HepG2 (cell line): Measurements from ENCODE around the gene C22orf31. TPM values are rescaled to one million over a fixed set of nuclear protein-coding genes. Genes with fewer than 3 reads are reported as not detected.

Experiments
- ATAC-seq: fragments of 200-7000 bp; cut with Tn5 transposase; 3 replicates; pipeline ENCODE4 v1.9.1; 2020; ENCODE audit warnings: mild to moderate bottlenecking, moderate library complexity
- BruUV-seq: library from RNA; stranded (reverse); fragments of 400-500 nt; replicated peaks from 2 replicates; lab custom pipeline; 2021; lab: Mats Ljungman, UMichigan
- CTCF ChIA-PET: fragments of 300-600 bp; formaldehyde crosslinking; extraction: SDS; loops from one replicate; lab custom pipeline; 2021; ENCODE audit warnings: low total read pairs, inconsistent platforms, low intra/inter-chr PET ratio; lab: Yijun Ruan, JAX
- POLR2A ChIA-PET: fragments of 350-600 bp; sonication (Branson Sonifier 250); formaldehyde crosslinking; loops from one replicate; lab custom pipeline; 2020; ENCODE audit warnings: antibody characterized with exemption, inconsistent platforms; lab: Yijun Ruan, JAX
- DNase-seq: peaks from one replicate; pipeline ENCODE4 v3.0.0-alpha.2; 2015; ENCODE audit warnings: low spot score
- FAIRE-seq: peaks from 3 replicates; lab custom pipeline; 2011; peaks lifted over from hg19 to GRCh38; lab: Jason Lieb, UNC
- H2AFZ ChIP-seq: one replicate; pipeline ENCODE4 v1.6.1; 2011; ENCODE audit warnings: low read length, inconsistent platforms
- H3K27ac ChIP-seq: fragments of 300-600 bp; 3 replicates; pipeline ENCODE4 v1.8.0; 2011; ENCODE audit warnings: mixed run types, mild to moderate bottlenecking, mixed read lengths, low read length, inconsistent platforms; ENCODE audit not compliant: insufficient read depth; ENCODE audit errors: extremely low read length
- H3K27me3 ChIP-seq, 2 experiments: fragments of 200-600 bp in 1 of 2; 2 replicates in 1 of 2; 3 replicates in 1 of 2; pipeline versions ENCODE4 v1.6.0 to v1.8.0; 2011; ENCODE audit warnings: low read length in 2 of 2, mild to moderate bottlenecking in 2 of 2, moderate library complexity in 2 of 2, inconsistent platforms in 1 of 2; ENCODE audit not compliant: insufficient read depth in 2 of 2, control insufficient read depth in 1 of 2
- H3K36me3 ChIP-seq, 2 experiments: fragments of 200-600 bp in 1 of 2; replicated peaks in 1 of 2; 2 replicates in 1 of 2; 3 replicates in 1 of 2; pipeline versions ENCODE4 v1.5.1 to v1.8.0; 2011; ENCODE audit warnings: low read length in 2 of 2, inconsistent platforms in 1 of 2; ENCODE audit not compliant: insufficient read depth in 2 of 2, control insufficient read depth in 1 of 2
- H3K4me1 ChIP-seq: 2 replicates; pipeline ENCODE4 v1.5.1; 2012; ENCODE audit warnings: low read length, inconsistent platforms; ENCODE audit not compliant: insufficient read depth
- H3K4me2 ChIP-seq: 2 replicates; pipeline ENCODE4 v1.6.0; 2011; ENCODE audit warnings: low read depth, low read length, inconsistent platforms
- H3K4me3 ChIP-seq, 3 experiments: fragments of 200-600 bp in 1 of 3; sonication (generic), shearing (Covaris generic) in 1 of 3; replicated peaks in 1 of 3; 2 replicates each; pipeline ENCODE4 v1.5.1; 2011 to 2016; ENCODE audit warnings: low read length in 3 of 3, inconsistent platforms in 2 of 3, low read depth in 2 of 3, mild to moderate bottlenecking in 2 of 3, control low read depth in 1 of 3, mixed read lengths in 1 of 3; ENCODE audit not compliant: insufficient read depth in 1 of 3
- H3K79me2 ChIP-seq: one replicate; pipeline ENCODE4 v1.6.1; 2011; ENCODE audit warnings: low read length, inconsistent platforms; ENCODE audit not compliant: insufficient read depth
- H3K9ac ChIP-seq: 2 replicates; pipeline ENCODE4 v1.6.0; 2011; ENCODE audit warnings: mild to moderate bottlenecking, low read depth, low read length, inconsistent platforms; ENCODE audit not compliant: insufficient read depth
- H3K9me3 ChIP-seq: 2 replicates; pipeline ENCODE4 v1.5.1; 2012; ENCODE audit warnings: mild to moderate bottlenecking, low read length
- H4K20me1 ChIP-seq: 2 replicates; pipeline ENCODE4 v1.6.0; 2011; ENCODE audit warnings: inconsistent platforms, mild to moderate bottlenecking, low read length, moderate library complexity; ENCODE audit not compliant: insufficient read depth
- FOXK1 ChIP-seq: sonication (generic); formaldehyde crosslinking; IDR thresholded peaks from 2 replicates; pipeline ENCODE4 v1.4.0; 2020; ENCODE audit warnings: low read depth, missing genetic modification reagents, borderline replicate concordance
- RBM22 ChIP-seq: fragments of 200-400 bp; formaldehyde crosslinking; optimal IDR thresholded peaks from 2 replicates; pipeline ENCODE3; 2017; ENCODE audit warnings: mild to moderate bottlenecking, low read length, moderate library complexity
- WGBS: methylation state at CpG from one replicate; pipeline ENCODE4 v1.1.6; 2017; ENCODE audit warnings: low lambda C conversion rate; 5-methylcytosine and 5-hydroxymethylcytosine counted together
- in situ Hi-C: cut with HindIII; loops from 2 replicates; pipeline ENCODE4 v1.10.0; 2017; ENCODE audit warnings: low pct_unique_long_range_greater_than_20kb; ENCODE audit not compliant: extremely low pct_ligation_motif_present
- intact Hi-C: fragments of 100-400 bp; cut with micrococcal nuclease; formaldehyde crosslinking; loops from one replicate; pipeline ENCODE4 v1.10.0; 2022; ENCODE audit not compliant: unreplicated experiment
- polyA plus RNA-seq, 8 experiments: library from polyadenylated mRNA; depleted of rRNA in 3 of 8; stranded (reverse) in 7 of 8; unstranded in 1 of 8; fragments of >200 nt; fragmentation: Illumina TruSeq in 4 of 8; extraction: Trizol in 4 of 8; gene quantifications; 2 replicates each; pipeline versions ENCODE4 v1.2.1 to v1.2.3, GENCODE V29; 2011 to 2016; ENCODE audit warnings: low read depth in 4 of 8, missing spikeins in 1 of 8, mixed read lengths in 1 of 8; ENCODE audit not compliant: insufficient read depth in 1 of 8
- total RNA-seq, 5 experiments: library from RNA; depleted of rRNA; stranded (reverse); fragments of >200 nt; fragmentation: Illumina TruSeq; extraction: Trizol; gene quantifications; 2 replicates each; pipeline ENCODE4 v1.2.3, GENCODE V29; 2016; ENCODE audit warnings: low read depth in 1 of 5
- TF ChIP-seq, protein P1 (sequence below): sonication (generic); formaldehyde crosslinking; IDR thresholded peaks from 2 replicates; pipeline ENCODE4 v1.5.0; 2020; ENCODE audit warnings: mild to moderate bottlenecking, missing genetic modification reagents, borderline replicate concordance
- TF ChIP-seq, protein P2 (sequence below): sonication (generic); formaldehyde crosslinking; IDR thresholded peaks from 2 replicates; pipeline ENCODE4 v1.5.0; 2020; ENCODE audit warnings: missing genetic modification reagents, mild to moderate bottlenecking, borderline replicate concordance

The C22orf31 gene
- total and polyA plus RNA-seq, 2 of the 13 experiments (the other 11 are each of a cell fraction or from before 2014, with no cell fraction given), result not detected

DNA sequence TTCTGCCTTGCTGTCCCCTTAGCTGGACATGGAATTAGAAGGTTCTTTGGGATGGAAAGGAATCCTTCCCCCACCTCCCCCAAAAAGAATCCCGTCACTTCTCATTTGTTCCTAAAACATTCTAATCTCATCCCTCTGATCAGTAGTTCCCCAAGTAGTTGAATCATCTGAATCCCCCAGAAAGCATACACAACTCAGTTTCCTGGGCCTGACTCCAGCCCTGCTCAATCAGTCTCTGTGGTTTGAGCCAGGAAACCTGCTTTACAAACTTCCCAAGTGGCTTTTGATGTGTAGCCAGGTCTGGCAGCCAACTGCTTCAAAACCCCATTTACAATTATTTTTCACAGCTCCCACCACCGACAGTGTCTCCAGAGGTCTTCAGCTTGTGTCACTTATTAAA lies 20.2 kb downstream of the C22orf31 start:
- peaks cover 79% of the 10 kb centered on the region for H3K4me1 ChIP-seq
- no peak for ATAC-seq
- DNase-seq, result no peak
- H4K20me1 ChIP-seq, result peaks cover 9% of the 10 kb centered on the region
- WGBS, result 97% methylated on average over 2 of the region's 2 CpGs
- H3K4me3 ChIP-seq, result no peak overlapping the region
- H2AFZ ChIP-seq, result no peak overlapping the region
- H3K9me3 ChIP-seq, result no peaks in the 10 kb centered on the region
- in situ Hi-C loops (no loop called here), intact Hi-C loops (loop anchor here (5.0 kb wide), 1 partner anchor 111 kb away; no protein-coding TSS in a partner anchor)
- no peak overlapping the region for H3K9ac ChIP-seq
- H3K27me3 ChIP-seq, result no peaks in the 10 kb centered on the region
- FAIRE-seq, result no peak
- peaks cover 22 to 81% of the 10 kb centered on the region in 2 experiments for H3K36me3 ChIP-seq
- no peak overlapping the region for H3K27ac ChIP-seq
- CTCF ChIA-PET, result interaction anchor here (1.3 to 2.1 kb wide), 2 partner anchors 184 to 186 kb away, joined by 4 to 22 read pairs; no protein-coding TSS in a partner anchor
- TF ChIP-seq RBM22 (peak; percentile 63), FOXK1 (CRISPR knock-in tag) (no peak)
- TF ChIP-seq, protein P1, sequence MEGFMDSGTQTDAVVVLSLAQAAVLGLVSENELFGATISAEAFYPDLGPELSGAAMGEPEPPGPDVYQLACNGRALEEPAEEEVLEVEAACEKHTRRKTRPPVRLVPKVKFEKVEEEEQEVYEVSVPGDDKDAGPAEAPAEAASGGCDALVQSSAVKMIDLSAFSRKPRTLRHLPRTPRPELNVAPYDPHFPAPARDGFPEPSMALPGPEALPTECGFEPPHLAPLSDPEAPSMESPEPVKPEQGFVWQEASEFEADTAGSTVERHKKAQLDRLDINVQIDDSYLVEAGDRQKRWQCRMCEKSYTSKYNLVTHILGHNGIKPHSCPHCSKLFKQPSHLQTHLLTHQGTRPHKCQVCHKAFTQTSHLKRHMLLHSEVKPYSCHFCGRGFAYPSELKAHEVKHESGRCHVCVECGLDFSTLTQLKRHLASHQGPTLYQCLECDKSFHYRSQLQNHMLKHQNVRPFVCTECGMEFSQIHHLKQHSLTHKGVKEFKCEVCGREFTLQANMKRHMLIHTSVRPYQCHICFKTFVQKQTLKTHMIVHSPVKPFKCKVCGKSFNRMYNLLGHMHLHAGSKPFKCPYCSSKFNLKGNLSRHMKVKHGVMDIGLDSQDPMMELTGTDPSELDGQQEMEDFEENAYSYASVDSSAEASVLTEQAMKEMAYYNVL (CRISPR knock-in tag), result no peak
- TF ChIP-seq, protein P2, sequence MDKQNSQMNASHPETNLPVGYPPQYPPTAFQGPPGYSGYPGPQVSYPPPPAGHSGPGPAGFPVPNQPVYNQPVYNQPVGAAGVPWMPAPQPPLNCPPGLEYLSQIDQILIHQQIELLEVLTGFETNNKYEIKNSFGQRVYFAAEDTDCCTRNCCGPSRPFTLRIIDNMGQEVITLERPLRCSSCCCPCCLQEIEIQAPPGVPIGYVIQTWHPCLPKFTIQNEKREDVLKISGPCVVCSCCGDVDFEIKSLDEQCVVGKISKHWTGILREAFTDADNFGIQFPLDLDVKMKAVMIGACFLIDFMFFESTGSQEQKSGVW, result no peak
- H3K4me2 ChIP-seq, result no peak overlapping the region
- POLR2A ChIA-PET, result interaction anchor here (1.4 to 3.3 kb wide), 5 partner anchors 10 to 257 kb away, joined by 4 to 22 read pairs (median 7); partner anchors contain the start of gene ZNRF3
- BruUV-seq, result no TSS peak
- peaks cover 46% of the 10 kb centered on the region for H3K79me2 ChIP-seq
